Stimulated activated CD8-positive, alpha-beta memory T cell treated with anti-CD3 and anti-CD28 coated beads, Interleukin-7, amount 100 ng/mL, for 4 hours (primary cell): ENCODE results near the gene GPX1.
A peak's percentile ranks its signal among the peaks of the same experiment; 100 is the strongest.
"Not testable (repeated sequence)": the region's sequence is repeated elsewhere in the genome, so short reads cannot be mapped to it uniquely, and the experiment has no call there.

Experiments used
- DNase-seq, 2 donors: peaks; one replicate each; pipeline ENCODE4 v3.0.0-alpha.2; 2020; ENCODE audit warnings: low read depth in 2 of 2

GPX1 gene

DNA sequence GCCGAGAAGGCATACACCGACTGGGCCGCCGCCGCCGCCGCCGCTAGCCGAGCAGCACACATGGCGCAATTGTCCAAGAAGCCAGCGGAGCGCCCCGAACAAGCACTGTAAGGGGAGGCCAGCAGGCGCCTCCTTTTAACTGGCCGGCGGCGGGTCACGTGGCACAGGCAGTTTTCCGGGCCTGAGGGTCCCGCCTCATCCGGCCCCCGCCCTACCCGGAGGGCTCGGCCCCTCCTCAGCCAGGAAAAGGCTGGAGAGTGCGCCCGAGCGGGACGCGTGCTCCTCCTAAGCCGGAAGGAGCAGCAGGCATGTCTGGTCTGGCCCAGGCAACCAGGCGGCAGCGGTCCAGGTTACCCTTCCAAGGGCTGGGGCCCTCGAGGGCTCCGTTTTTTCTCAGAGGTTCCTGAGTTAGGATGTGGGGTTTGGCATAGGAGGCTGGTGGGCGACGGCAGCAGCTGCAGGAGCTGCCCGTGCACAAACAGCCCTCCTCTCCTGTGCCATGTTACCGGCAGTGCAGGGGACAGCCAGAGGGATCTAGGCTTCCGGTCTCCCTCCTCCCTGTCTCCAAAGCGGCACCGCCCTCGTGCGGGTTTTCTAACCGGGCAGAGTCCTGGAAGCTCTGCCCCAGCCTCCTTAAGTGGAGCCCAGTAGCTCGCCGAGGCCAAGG, at the start of gene GPX1:
Gene GPX1, minus strand, starts transcription at position 137 of the 667 bp plus-strand sequence. Its CDS starts 75 bp downstream, at position 62.
- peak; percentile 39 to 66 for DNase-seq

DNA sequence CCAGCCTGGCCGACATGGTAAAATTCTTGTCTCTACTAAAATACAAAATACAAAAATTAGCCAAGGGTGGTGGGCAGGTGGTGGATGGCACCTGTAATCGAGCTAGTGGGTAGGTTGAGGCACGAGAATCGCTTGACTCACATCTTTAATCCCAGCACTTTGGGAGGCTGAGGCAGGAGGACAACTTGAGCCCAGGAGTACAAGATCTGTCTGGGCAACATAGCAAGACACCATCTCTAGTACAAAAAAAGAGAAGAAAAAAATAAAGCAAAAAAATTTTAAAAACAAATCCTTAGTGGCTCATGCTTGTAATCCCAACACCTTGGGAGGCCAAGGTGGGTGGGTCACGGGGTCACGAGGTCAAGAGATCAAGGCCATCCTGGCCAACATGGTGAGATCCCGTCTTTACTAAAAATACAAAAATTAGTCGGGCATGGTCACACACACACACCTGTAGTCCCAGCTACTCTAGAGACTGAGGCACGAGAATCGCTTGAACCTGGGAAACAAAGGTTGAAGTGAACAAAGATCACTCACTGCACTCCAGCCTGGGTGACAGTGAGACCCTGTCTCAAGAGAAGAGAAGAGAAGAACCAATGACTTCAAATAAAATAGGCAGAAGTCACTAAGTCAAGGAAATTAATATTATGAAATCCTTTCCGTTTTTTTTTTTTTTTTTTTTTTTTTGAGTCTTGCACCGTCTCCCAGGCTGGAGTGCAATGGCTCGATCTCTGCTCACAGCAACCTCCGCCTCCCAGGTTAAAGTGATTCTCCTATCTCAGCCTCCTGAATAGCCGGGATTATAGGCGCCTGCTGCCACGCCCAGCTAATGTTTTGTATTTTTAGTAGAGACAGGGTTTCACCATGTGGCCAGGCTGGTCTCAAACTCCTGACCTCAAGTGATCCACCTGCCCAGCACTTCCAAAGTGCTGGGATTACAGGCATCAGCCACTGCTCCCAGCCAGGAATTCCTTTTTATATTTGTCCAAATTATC, 48.7 kb upstream of the GPX1 start:
- no peak for DNase-seq

DNA sequence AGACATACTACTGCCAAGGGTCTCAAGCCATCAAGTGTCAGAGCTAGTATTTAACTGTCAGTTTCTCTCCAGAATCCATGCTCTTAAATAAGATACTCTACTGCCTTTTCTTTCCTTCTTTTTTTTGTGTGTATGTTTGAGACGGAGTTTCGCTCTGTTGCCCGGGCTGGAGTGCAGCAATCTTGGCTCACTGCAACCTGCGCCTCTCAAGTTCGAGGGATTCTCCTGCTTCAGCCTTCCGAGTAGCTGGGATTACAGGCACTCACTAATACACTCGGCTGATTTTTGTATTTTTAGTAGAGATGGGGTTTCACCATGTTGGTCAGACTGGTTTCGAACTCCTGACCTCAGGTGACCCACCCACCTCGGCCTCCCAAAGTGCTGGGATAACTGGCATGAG, 47.4 kb upstream of the GPX1 start:
- DNase-seq, result not testable (repeated sequence)

DNA sequence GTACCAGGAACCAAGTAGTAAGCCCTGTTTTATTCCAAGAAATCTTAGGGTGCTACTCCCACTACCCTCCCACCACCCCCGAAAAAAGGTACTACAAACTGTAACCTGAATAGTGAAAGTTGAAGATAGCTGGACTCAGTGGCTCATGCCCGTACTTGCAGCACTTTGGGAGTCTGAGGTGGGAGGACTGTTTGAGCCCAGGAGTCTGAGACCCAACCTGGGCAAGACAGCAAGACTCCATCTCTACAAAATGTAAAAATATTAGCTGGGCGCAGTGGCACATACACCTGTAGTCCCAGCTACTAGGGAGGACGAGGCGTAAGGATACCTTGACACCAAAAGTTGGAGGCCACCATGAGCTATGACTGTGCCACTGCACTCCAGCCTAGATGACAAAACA, 45.7 kb upstream of the GPX1 start:
- DNase-seq, result no peak

DNA sequence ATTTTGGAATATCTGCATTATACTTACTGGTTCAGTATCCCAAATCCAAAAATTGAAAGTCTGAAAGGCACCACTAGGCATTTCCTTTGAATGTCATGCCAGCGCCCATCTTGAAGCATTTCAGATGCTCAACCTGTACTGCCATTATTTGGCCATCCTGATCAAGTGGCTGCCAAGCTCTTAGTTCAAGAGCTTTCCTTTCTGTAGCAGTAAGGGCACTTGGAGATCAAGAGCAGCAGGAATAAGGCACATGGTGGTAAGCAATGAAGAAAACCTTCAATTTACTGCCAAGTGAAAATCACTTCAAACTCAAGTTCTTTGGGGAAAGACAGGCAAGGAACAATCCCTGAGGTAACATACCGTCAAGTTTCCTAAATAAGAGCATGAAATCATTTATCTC, 43.6 kb upstream of the GPX1 start:
- no peak for DNase-seq

DNA sequence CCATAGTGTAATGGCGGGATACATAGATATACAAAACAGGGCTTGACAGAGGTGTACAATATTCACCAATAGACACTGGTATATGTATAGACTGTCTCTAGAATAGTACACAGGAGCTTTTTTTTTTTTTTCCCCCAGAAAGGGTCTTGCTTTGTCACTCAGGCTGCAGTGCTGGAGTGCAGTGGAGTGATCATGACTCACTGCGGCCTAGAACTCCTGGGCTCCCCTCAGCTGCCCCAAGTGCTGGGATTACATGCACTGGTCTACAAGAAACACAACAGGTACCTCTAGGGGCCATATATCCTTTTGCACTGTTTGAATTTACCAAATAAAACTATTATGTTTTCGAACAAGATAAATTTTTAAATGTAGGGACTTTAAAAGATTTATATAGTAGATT, 41.3 kb upstream of the GPX1 start:
- DNase-seq, result no peak

DNA sequence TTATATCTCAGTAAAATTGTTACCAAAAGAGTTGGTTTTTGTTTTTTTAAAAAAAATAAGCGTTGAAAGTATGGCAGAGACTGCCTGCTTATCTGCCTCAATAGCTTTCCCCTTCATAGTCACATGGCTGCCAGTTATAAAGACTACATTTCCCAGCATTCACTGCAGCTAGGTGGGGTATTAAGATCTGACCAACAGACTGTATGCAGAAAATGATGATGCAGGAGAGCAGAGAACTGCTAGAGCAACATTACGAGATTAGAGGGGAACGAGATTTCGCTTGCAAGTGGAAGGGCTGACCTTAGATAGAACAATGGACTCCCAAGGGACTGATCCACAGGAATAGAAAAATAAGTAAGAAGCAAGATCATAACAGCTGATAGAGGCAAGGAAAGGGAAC, 39.3 kb upstream of the GPX1 start:
- no peak for DNase-seq

DNA sequence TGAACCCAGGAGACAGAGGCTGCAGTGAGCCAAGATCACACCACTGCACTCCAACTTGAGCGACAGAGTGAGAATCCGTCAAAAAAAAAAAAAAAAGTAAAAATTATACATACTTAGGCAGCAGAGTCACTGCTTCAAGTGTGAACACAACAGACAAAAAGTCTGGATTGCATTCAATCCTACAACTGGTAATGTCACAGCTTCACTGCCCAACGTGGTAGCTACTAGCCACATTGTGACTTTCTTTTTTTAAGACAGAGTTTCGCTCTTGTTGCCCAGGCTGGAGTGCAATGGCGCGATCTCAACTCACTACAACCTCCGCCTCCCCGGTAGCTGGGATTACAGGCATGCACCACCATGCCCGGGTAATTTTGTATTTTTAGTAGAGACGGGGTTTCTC, 33.2 kb upstream of the GPX1 start:
- DNase-seq, result not testable (repeated sequence)

DNA sequence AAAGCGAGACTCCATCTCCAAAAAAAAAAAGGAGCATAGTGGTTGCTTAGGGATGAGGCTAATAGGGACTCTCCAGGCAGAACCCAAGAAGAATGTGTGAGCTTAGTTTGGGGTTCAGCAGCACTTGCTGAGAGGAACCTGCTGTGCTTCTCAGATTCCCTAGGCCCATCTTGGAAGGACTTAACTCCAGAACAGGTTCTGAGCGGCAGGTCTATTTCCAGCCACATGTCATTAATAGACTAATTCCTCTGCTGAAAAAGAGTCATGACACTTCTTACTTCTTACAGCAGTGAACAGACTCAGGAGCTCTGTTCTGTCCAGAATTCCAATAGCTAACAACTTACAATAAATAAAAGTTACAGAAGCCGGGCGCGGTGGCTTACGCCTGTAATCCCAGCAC, 31.1 kb upstream of the GPX1 start:
- DNase-seq, result no peak

DNA sequence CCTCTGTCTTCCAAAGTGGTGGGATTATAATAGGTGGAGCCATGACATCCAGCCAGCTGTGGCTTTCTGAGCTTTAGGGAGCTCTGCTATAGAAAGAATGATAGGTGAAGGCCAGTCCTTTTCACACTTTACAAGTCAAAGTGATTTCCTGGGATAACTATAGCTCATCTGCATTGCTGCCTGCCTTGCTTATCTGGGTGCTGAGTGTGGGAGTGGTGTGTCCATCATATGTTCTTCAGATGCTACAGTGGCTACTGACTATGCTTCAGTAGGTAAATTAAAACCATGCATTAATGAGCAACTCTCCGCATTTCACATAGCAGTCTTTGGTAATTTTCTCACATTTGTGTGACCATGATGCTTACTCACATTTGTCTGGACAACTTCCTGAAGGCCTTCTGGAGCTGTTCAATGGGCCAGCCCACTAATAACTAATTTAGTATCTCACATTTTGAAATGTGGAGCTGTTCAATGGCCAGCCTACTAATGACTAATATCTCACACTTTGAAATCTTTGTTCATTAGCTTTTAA, 30.2 kb upstream of the GPX1 start:
- DNase-seq, result no peak

DNA sequence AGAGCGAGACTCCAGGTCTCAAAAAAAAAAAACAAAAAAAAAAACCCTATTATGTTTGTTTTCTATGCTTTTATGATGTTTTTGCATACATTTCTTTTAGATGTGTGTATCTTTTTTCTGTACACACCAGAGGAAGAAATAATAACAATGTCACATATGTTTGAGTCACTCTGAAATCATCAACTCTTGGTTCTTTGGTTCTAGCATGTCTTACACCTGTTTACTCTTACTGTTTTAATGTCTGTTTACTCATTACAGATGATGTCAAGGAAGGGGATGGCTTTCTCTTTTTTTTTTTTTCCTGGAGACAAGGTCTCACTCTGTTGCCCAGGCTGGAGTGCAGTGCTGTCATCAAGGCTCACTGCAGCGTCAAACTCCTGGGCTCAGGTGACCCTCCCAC, 29.6 kb upstream of the GPX1 start:
- no peak for DNase-seq

DNA sequence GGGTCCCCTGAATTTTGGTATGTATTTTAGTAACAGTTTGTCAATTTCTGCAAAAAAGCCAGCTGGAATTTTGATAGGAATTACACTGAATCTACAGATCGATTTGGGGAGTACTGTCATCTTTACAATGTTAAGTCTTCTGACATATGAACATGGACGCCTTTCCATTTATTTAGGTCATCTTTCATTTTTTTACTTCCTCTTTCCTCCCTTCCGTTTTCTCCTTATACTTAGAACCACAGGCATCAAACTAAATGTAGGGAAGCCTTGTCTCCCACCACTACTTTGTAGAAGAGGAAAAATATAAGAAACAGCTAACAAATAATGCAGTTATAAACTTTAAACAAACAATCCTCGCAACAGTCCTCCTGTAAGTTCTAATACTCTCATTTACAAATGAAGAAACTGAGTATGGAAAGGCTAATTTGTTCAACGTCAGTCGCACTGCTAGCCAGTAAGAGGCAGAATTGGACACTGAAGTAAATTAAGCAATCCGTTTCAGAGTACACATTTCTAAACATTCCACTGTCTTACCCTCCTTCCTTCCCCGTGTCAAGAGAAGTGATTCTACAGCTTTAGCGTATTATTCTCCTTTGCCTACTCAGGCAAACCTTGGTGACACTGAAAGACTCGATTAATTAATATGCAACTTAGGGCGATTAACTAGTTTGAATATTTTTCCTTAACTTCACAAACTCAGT, 28.1 kb upstream of the GPX1 start:
- no peak for DNase-seq

DNA sequence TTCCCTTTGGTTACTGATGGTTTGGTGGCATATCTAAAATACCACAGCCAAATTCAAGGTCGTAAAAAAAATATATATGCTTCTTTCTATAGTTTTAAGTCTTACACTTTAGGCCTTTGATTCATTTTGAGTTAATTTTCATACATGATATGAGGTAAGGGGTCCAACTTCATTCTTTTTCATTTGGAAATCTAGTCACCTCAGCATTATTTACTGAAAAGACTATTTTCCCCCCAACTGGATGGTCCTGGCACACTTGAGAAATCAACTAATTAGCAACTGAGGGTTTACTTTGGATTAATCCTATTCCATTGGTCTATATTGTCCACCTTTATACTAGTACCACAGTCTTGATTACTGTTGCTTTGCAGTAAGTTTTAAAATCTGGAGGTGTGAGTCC, 27.5 kb upstream of the GPX1 start:
- DNase-seq, result no peak

DNA sequence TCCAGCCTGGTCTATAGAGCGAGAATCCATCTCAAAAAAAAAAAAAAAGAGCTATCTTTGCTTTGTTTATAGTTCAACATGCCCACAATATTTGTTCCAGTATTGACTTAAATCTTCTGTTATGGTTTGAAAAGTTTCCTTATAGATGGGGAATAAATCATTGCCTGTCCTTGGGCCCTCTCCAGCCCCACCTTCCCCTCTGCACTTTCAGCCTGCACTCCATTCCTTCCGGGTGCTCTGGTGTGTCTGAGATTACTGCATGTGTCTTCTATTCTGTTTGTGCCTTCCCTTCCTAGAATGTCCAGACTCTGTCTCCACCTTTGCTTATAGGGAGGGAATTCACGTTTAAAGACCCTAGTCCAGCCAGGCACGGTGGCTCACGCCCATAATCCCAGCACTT, 25.2 kb upstream of the GPX1 start:
- no peak for DNase-seq

DNA sequence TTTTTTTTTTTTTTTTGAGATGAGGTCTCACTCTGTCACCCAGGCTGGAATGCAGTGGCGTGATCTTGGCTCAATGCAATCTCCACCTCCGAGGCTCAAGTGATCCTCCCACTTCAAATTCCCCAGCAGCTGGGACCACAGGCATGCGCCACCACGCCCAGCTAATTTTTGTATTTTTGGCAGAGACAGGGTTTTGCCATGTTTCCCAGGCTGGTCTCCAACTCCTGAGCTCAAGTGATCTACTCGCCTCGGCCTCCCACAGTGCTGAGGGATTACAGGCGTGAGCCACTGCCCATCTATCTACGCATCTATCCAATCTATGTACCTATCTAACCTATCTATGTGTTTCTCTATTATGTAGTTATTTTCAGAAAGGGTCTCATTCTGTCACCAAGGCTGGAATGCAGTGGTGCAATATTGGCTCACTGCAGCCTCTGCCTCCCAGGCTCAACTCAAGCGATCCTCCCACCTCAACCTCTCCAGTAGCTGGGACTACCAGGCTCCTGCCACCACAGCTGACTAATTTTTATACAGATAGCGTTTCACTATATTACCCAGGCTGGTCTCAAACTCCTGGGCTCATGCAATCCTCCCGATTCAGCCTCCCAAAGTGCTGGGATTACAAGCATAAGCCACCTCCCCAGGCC, 20.2 kb upstream of the GPX1 start:
- DNase-seq, result no peak

DNA sequence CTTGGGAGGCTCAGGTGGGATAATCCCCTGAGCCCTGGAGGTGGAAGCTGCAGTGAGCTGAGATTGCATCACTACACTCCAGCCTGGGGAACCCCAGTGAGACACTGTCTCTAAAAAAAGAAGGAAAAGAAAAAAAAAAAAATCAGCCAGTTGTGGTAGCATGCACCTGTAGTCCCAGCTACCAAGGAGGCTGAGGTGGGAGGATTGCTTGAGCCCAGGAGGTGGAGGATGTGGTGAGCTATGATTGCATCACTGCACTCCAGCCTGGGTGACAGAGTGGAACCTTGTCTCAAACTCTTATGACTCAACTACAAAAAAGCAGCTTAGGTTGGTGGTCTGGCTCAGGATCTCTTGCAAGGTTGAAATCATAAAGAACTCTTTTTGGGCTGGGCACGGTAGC, 19.3 kb upstream of the GPX1 start:
- DNase-seq, result peak; percentile 52 to 55

DNA sequence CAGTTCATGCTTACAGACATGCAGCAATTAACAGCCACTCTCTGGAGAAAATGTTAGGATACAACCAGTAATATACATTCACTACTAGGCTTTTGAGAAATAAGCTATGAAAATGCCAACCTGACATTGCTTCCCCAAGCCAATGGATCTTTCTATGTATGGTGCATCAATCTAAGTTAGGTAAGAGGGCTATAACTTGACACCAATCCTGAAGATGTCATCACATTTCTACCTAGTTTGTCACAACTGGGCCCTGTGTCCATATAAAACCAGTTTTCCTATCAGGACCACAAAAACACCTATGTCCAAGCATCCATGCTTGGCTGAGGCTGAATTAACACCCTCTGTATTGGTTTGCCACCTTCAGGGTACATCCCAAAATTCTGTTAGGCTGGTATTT, 13.8 kb upstream of the GPX1 start:
- DNase-seq, result no peak

DNA sequence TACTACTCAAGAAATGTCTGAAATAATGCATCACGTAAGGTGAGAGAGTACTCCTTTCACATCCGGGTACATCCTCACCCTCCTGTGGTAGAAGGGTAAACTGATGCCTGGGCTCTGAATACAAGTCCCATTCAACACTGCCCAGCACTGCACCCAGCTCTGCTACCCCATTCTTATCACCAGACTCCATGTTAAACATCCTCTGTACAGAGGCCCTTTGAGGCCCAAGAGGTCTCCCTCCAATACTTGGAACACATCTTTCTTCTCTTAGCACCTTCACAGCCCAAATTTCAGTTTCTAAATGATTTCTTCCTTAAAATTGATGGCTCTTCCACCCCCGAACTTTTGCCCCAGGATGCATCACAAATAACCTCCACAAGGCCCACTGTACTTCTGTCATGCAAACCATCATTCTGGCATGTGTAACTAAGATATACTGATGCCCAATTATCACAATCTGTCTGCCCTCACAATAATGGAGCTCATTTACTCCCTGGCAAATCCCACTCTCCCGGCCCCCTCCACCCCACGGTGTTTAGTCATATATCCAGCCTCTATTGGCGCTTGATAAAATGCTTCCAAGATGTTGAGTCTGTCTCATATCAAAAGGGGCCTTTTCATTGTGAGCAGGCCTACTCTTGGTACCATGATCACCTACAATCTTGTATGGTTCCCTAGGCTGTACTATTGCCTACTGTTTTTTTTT, 12.6 kb upstream of the GPX1 start:
- no peak for DNase-seq

DNA sequence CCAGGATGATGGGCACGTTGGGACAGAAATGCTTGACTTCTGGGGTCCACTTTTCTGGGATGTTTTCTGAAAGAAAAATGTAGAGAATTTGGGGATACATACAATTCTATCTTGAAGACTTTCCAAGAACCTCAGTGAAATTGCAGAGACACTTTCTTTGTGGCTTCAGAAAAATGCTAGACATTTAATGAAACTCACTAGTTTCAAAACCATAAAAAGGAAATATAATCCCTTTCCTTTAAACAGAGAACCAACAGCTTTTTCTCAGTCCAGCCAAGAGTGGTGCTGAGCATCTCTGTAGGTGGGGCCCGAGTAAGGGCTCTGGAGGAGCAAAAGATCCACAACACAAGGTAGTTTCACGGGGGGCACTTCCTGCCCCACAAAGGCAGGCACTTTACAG, 4.4 kb upstream of the GPX1 start:
- DNase-seq, result no peak

DNA sequence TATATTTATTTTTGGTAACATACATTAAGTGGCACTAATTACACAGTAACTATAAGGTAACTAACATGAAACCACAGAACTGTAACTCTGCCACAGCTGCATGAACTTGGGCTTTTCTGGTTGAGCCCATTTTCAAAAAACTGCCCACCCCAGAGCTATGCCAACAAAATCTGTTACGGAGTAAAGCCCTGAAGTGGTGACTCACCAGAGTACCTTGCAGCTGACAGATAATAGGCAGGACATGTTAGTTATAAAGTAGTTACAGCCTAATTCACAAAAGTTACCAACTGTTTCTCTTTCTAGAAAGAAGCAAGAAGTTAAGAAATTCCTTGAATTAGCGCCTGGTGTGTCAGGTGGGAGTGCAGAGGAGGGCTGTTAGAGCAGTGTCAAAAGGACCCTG, 1.5 kb upstream of the GPX1 start:
- DNase-seq, result no peak

DNA sequence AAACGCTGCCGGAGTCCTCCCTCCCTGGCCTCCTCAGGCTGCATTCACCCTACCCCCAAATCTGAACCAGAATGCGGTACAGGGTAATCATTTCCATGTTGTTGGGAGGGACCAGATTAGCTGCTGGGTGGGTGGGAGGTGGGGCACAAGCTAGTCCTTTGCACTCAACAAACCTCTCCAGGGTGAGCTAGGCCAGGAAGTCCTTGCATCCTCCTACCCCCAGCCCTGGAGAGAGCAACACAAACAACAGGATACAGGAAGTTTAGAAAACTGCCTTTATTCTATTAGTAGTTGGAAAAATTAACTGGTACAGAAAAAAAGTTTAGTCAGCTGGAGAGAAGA, 702 bp upstream of the GPX1 start:
- no peak for DNase-seq
